K562 treated with DMSO at 1 percent for 48 hours (cell line): ENCODE measurements around the gene DYTN. TPM values are rescaled to one million over a fixed set of nuclear protein-coding genes. Genes with fewer than 3 reads are reported as not detected.

Experiments
- total RNA-seq: library from RNA; unstranded; fragments of 300-600 nt; gene quantifications from 2 replicates; pipeline ENCODE4 v1.2.3, GENCODE V29; 2022; ENCODE audit warnings: low replicate concordance; ENCODE audit errors: extremely low read depth

The DYTN gene
- total RNA-seq = not detected in 2 replicates

GRCh38 chr2:206718296-206718695 lies at the start of gene DYTN:
Gene DYTN (minus strand): TSS chr2:206718396. CDS start chr2:206718279, 117 bp downstream.

GRCh38 chr2:206765242-206766056 lies 47.3 kb upstream of the DYTN start, which contains the start of the genes FASTKD2 and MDH1B:
Gene FASTKD2 (plus strand): TSS chr2:206765606. CDS start chr2:206766694, 1,088 bp downstream.
Gene MDH1B (minus strand): TSS chr2:206765328. CDS start chr2:206765271, 57 bp downstream.

GRCh38 chr2:206642075-206643025 lies 75.8 kb downstream of the DYTN start, which contains the start of gene FAM237A:
Gene FAM237A (plus strand): TSS chr2:206642487. CDS start chr2:206644237, 1,750 bp downstream.

Other genes with a start within 250 kb of the DYTN start
- gene FAM237A, start 75.9 kb downstream of the DYTN start, total RNA-seq = not detected in 2 replicates
- not detected in 2 replicates for gene MDH1B, start 46.9 kb upstream of the DYTN start, total RNA-seq
- not detected in 2 replicates for gene FASTKD2, start 47.2 kb upstream of the DYTN start, total RNA-seq
- not detected in 2 replicates for gene CPO, start 221.1 kb upstream of the DYTN start, total RNA-seq